ENCODE results near the gene DLEC1. TPM values are rescaled to one million over a fixed set of nuclear protein-coding genes. Genes with fewer than 3 reads are reported as not detected.

DLEC1 gene
- total RNA-seq, 2 experiments from 2014 or later: 0.20 to 0.36 TPM

GRCh38 chr3:38000965-38001455, 38.0 kb upstream of the DLEC1 start:
- DNase-seq: no peak
- Mint-ChIP-seq H3K9me3 (no peaks in the 10 kb centered on the region), H3K4me1 (ENCODE audit: low read depth) (peaks cover 48% of the 10 kb centered on the region), H3K36me3 (ENCODE audit: low read depth) (peaks cover 38% of the 10 kb centered on the region), H3K27ac (no peak overlapping the region), H3K27me3 (no peaks in the 10 kb centered on the region), H3K4me3 (no peak overlapping the region)
- intact Hi-C loops (cut with micrococcal nuclease): no loop called here
- ChIA-PET POLR2A (interaction anchor here (0.6 to 2.2 kb wide), 4 partner anchors 10 to 212 kb away, joined by 3 to 8 read pairs (median 3); partner anchors contain the start of gene PLCD1), CTCF (interaction anchor here (0.5 to 4.1 kb wide), 3 partner anchors 20 to 701 kb away, joined by 5 to 35 read pairs (median 21); no protein-coding TSS in a partner anchor)
- ATAC-seq: no peak
- no peak for TF ChIP-seq CTCF (IDR thresholded peaks at IDR 0.05)

DNA sequence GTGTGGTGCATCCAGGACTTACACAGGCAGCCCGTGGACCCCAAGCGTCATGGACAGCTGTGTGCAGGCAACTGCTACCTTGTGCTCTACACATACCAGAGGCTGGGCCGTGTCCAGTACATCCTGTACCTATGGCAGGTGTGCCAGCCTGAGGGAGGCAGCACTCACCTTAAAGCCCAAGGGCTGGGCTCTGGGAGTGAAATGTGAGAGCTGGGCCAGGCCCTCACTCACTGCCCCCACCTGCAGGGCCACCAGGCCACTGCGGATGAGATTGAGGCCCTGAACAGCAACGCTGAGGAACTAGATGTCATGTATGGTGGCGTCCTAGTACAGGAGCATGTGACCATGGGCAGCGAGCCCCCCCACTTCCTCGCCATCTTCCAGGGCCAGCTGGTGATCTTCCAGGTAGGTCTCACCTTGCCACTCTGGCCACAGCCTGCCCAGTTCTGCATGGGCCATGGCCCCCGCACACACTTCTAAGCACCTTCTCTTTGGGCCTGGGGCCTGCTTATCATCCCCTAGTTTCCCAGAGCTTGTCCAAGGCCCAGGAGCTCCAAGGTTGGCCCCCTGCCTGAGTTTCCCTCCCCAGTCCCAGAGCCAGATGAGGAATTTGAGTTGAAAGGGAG, 37.4 kb upstream of the DLEC1 start:
- DNase-seq (no peak), ATAC-seq (no peak)
- no peak for TF ChIP-seq CTCF (IDR thresholded peaks at IDR 0.05)
- ChIA-PET CTCF (interaction anchor here (0.5 to 4.1 kb wide), 3 partner anchors 20 to 702 kb away, joined by 5 to 35 read pairs (median 21); no protein-coding TSS in a partner anchor), POLR2A (interaction anchor here (0.6 to 2.2 kb wide), 4 partner anchors 9 to 212 kb away, joined by 3 to 8 read pairs (median 3); partner anchors contain the start of gene PLCD1)
- H3K27me3 Mint-ChIP-seq: no peaks in the 10 kb centered on the region
- H3K9me3 Mint-ChIP-seq: no peaks in the 10 kb centered on the region
- peaks cover 42% of the 10 kb centered on the region for H3K4me1 Mint-ChIP-seq (ENCODE audit: low read depth)
- intact Hi-C loops (cut with micrococcal nuclease): no loop called here
- no peak overlapping the region for H3K4me3 Mint-ChIP-seq
- H3K27ac Mint-ChIP-seq: no peak overlapping the region
- peaks cover 32% of the 10 kb centered on the region for H3K36me3 Mint-ChIP-seq (ENCODE audit: low read depth)

GRCh38 chr3:38002291-38002876, 36.6 kb upstream of the DLEC1 start:
- Mint-ChIP-seq H3K4me1 (ENCODE audit: low read depth) (peaks cover 34% of the 10 kb centered on the region), H3K27me3 (no peaks in the 10 kb centered on the region), H3K9me3 (no peaks in the 10 kb centered on the region), H3K36me3 (ENCODE audit: low read depth) (peaks cover 25% of the 10 kb centered on the region), H3K4me3 (no peak overlapping the region), H3K27ac (no peak overlapping the region)
- ATAC-seq: no peak
- intact Hi-C loops (cut with micrococcal nuclease): no loop called here
- CTCF ChIA-PET: interaction anchor here (3.3 to 4.1 kb wide), 2 partner anchors 19 to 28 kb away, joined by 21 to 35 read pairs; no protein-coding TSS in a partner anchor
- no peak for DNase-seq
- POLR2A ChIA-PET: interaction anchor here (2.2 kb wide), 1 partner anchor 8 kb away, joined by 8 read pairs; no protein-coding TSS in a partner anchor
- no peak for TF ChIP-seq CTCF (IDR thresholded peaks at IDR 0.05)

DNA sequence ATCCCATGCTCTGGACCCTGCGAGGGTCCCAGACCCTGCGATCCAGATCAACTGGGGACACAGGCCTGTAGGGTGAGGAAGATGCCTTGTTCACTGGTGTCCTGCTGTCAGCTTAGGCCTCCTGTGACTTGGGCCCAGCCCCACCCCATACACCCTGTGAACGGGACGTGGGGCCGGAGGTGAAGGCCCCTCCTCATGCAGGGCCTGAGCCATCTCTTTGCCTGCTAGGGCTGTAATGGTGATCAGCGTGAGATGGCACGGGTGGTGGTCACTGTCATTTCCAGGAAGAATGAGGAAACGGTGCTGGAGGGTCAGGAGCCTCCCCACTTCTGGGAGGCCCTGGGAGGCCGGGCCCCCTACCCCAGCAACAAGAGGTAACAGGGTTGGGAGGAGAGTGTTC, 36.1 kb upstream of the DLEC1 start:
- peaks cover 31% of the 10 kb centered on the region for H3K4me1 Mint-ChIP-seq (ENCODE audit: low read depth)
- no peaks in the 10 kb centered on the region for H3K27me3 Mint-ChIP-seq
- ATAC-seq: no peak
- H3K4me3 Mint-ChIP-seq: no peak overlapping the region
- ChIA-PET POLR2A (interaction anchor here (1.2 kb wide), 1 partner anchor 36 kb away, joined by 4 read pairs; the partner anchor contains the start of gene DLEC1), CTCF (interaction anchor here (1.0 to 4.1 kb wide), 8 partner anchors 18 to 147 kb away, joined by 3 to 35 read pairs (median 7); no protein-coding TSS in a partner anchor)
- peak overlapping the region; percentile 58 for H3K27ac Mint-ChIP-seq
- H3K36me3 Mint-ChIP-seq (ENCODE audit: low read depth): peaks cover 25% of the 10 kb centered on the region
- no peak for TF ChIP-seq CTCF (IDR thresholded peaks at IDR 0.05)
- intact Hi-C loops (cut with micrococcal nuclease): no loop called here
- no peaks in the 10 kb centered on the region for H3K9me3 Mint-ChIP-seq
- DNase-seq: no peak

Data from activated CD8-positive, alpha-beta T cell treated with anti-CD3 and anti-CD28 coated beads for 36 hours (primary cell).